LHCN-M2 (cell line): ENCODE results near the gene SYNE1. TPM values are rescaled to one million over a fixed set of nuclear protein-coding genes. Genes with fewer than 3 reads are reported as not detected.
"Not testable (repeated sequence)": the region's sequence is repeated elsewhere in the genome, so short reads cannot be mapped to it uniquely, and the experiment has no call there.

ENCODE experiments used
- DNase-seq: peaks from one replicate; pipeline ENCODE4 v3.0.0-alpha.2; 2012; ENCODE audit warnings: low read depth
- total RNA-seq: library from RNA; depleted of rRNA; stranded (reverse); fragments of >200 nt; gene quantifications from 2 replicates; pipeline ENCODE4 v1.2.3, GENCODE V29; 2014

The SYNE1 gene
- total RNA-seq, 1 experiment from 2014 or later, result 55.1 TPM

- no peak for DNase-seq
Measured at GRCh38 chr6:152143359-152143758, 493.8 kb downstream of the SYNE1 start.

- no peak for DNase-seq
Measured at GRCh38 chr6:152142105-152142504, 495.1 kb downstream of the SYNE1 start.

- not testable (repeated sequence) for DNase-seq
Measured at GRCh38 chr6:152138344-152138743, 498.8 kb downstream of the SYNE1 start.

GRCh38 chr6:152136449-152136825 is 500.7 kb downstream of the SYNE1 start:
- DNase-seq, result peak; percentile 33

- no peak for DNase-seq
Measured at GRCh38 chr6:152135755-152136448, 501.3 kb downstream of the SYNE1 start.

GRCh38 chr6:152130441-152130840 is 506.7 kb downstream of the SYNE1 start:
- no peak for DNase-seq

- DNase-seq, result no peak
Measured at GRCh38 chr6:152129691-152130151, 507.4 kb downstream of the SYNE1 start.

GRCh38 chr6:152127432-152128165 is 509.6 kb downstream of the SYNE1 start:
- DNase-seq, result no peak

GRCh38 chr6:152124429-152125074 is 512.6 kb downstream of the SYNE1 start:
- DNase-seq, result peak; percentile 68

GRCh38 chr6:152123076-152123475 is 514.1 kb downstream of the SYNE1 start:
- no peak for DNase-seq

- DNase-seq, result no peak
Measured at GRCh38 chr6:152122434-152122833, 514.7 kb downstream of the SYNE1 start.

- no peak for DNase-seq
Measured at GRCh38 chr6:152121910-152122309, 515.3 kb downstream of the SYNE1 start.

- DNase-seq, result no peak
Measured at GRCh38 chr6:152119831-152120230, 517.3 kb downstream of the SYNE1 start.

- DNase-seq, result no peak
Measured at GRCh38 chr6:152118678-152119077, 518.5 kb downstream of the SYNE1 start.

- no peak for DNase-seq
Measured at GRCh38 chr6:152118224-152118623, 518.9 kb downstream of the SYNE1 start.

- DNase-seq, result peak; percentile 57
Measured at GRCh38 chr6:152117156-152118133, 519.7 kb downstream of the SYNE1 start.

GRCh38 chr6:152112491-152113261 is 524.5 kb downstream of the SYNE1 start:
- no peak for DNase-seq

- peak; percentile 52 for DNase-seq
Measured at GRCh38 chr6:152110886-152111820, 526.0 kb downstream of the SYNE1 start.

- no peak for DNase-seq
Measured at GRCh38 chr6:152107973-152108372, 529.2 kb downstream of the SYNE1 start.
